ENCODE measurements around the gene ECSIT. TPM values are rescaled to one million over a fixed set of nuclear protein-coding genes. Genes with fewer than 3 reads are reported as not detected.
A peak's percentile ranks its signal among the peaks of the same experiment; 100 is the strongest.

ECSIT gene
- total RNA-seq, 1 experiment from 2014 or later = 56.4 TPM

DNA sequence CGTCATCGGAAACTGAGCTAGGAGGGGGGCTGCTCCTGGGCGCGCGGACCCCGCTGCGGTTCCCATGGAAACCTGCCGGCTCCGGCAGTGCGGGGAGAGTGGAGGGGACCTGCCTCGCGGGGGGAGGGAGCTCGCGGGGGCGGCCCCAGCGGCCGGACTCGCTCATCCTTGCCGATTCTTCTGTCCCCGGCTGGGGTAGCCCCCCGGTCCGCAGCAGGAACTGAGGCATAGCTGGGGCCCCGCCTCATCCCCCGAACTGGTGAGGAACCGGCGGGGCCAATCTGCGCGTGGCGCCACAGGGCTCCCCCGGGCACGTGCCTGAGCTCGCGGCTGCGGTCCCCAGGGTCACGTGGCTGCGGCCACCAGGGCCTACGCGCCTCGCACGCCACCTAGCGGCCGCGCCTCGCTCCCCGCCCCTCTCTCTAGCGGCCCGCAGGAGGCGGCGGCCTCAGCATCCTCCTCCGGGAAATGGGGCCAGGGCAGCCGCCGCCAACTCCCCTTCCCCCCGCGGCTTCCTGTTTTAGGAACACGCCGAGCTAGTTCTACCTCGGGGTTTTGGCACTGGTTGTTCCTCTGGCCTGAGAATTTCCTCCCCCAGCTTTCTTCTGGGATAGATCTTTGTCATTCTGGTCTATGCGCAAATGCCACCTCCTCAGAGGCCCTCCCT, 46.4 kb downstream of the ECSIT start (continued):
- TF ChIP-seq, protein P1, sequence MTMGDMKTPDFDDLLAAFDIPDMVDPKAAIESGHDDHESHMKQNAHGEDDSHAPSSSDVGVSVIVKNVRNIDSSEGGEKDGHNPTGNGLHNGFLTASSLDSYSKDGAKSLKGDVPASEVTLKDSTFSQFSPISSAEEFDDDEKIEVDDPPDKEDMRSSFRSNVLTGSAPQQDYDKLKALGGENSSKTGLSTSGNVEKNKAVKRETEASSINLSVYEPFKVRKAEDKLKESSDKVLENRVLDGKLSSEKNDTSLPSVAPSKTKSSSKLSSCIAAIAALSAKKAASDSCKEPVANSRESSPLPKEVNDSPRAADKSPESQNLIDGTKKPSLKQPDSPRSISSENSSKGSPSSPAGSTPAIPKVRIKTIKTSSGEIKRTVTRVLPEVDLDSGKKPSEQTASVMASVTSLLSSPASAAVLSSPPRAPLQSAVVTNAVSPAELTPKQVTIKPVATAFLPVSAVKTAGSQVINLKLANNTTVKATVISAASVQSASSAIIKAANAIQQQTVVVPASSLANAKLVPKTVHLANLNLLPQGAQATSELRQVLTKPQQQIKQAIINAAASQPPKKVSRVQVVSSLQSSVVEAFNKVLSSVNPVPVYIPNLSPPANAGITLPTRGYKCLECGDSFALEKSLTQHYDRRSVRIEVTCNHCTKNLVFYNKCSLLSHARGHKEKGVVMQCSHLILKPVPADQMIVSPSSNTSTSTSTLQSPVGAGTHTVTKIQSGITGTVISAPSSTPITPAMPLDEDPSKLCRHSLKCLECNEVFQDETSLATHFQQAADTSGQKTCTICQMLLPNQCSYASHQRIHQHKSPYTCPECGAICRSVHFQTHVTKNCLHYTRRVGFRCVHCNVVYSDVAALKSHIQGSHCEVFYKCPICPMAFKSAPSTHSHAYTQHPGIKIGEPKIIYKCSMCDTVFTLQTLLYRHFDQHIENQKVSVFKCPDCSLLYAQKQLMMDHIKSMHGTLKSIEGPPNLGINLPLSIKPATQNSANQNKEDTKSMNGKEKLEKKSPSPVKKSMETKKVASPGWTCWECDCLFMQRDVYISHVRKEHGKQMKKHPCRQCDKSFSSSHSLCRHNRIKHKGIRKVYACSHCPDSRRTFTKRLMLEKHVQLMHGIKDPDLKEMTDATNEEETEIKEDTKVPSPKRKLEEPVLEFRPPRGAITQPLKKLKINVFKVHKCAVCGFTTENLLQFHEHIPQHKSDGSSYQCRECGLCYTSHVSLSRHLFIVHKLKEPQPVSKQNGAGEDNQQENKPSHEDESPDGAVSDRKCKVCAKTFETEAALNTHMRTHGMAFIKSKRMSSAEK (CRISPR knock-in tag; IDR thresholded peaks at IDR 0.05; ENCODE audit: borderline replicate concordance) = no peak
- TF ChIP-seq ZNF396 (CRISPR knock-in tag; IDR thresholded peaks at IDR 0.05; ENCODE audit: borderline replicate concordance) (no peak), ZNF121 (CRISPR knock-in tag; IDR thresholded peaks at IDR 0.05) (peak; percentile 59), OVOL2 (CRISPR knock-in tag; IDR thresholded peaks at IDR 0.05; ENCODE audit: borderline replicate concordance) (no peak), FOXK1 (CRISPR knock-in tag; IDR thresholded peaks at IDR 0.05) (peak; percentile 86; the same call in 1 of the 2 replicates)
- TF ChIP-seq, protein P2, sequence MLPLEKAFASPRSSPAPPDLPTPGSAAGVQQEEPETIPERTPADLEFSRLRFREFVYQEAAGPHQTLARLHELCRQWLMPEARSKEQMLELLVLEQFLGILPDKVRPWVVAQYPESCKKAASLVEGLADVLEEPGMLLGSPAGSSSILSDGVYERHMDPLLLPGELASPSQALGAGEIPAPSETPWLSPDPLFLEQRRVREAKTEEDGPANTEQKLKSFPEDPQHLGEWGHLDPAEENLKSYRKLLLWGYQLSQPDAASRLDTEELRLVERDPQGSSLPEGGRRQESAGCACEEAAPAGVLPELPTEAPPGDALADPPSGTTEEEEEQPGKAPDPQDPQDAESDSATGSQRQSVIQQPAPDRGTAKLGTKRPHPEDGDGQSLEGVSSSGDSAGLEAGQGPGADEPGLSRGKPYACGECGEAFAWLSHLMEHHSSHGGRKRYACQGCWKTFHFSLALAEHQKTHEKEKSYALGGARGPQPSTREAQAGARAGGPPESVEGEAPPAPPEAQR (CRISPR knock-in tag; IDR thresholded peaks at IDR 0.05) = no peak

DNA sequence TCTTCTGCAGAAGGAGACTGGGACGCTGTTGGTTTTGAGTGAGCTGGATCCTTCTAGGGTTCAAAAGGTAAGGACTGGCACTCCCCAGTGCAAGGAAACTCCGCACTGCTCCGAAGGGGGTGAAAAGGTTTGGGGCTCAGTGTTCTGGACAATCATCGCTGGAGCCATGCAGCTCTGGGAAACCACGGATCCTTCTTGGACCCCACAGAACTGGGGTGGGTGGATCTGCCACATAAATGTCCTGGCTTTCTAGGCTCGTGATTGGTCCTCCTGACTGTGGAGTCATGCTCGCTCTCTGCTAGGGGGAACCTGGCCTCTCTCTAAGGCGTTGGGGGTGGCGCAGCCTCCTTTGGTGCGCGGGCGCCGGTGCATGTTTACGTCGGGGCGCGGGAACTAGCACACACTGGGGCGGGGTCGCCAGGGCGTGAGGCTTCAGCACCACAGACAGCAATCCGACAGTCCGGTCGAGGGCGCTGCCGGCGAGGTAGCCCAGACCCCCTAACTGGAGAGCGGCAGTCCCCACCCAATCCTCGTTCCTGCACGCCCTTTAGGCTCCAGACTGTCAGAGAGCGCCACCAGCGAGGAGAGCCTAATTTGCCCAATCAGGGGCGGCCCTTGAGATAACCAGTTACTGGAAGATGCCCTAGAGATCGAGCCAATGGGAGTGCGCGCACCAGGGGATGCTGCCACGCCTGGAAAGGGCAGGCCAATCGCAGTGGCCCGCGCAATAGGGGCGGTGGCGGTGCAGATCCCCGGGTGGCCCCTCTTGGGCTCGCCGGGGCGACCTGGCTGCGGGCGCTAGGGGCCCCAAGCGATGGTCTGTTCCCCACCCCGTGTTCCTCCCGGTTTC, 47.2 kb downstream of the ECSIT start:
- DNase-seq (ENCODE audit: low spot score) (peak; percentile 85), ATAC-seq (peak; percentile 61)
- Mint-ChIP-seq H3K4me1 (peaks cover 13% of the 10 kb centered on the region), H3K36me3 (no peaks in the 10 kb centered on the region), H3K4me3 (peak overlapping the region; percentile 62), H3K27ac (no peak overlapping the region), H3K9me3 (no peaks in the 10 kb centered on the region), H3K27me3 (ENCODE audit: low read depth) (peaks cover 55% of the 10 kb centered on the region)
- ChIA-PET CTCF (interaction anchor here (0.5 to 3.1 kb wide), 51 partner anchors 8 to 340 kb away, joined by 3 to 37 read pairs (median 5); partner anchors contain the start of genes ACP5, CCDC159, ECSIT and ELOF1), POLR2A (interaction anchor here (1.0 to 1.6 kb wide), 5 partner anchors 29 to 106 kb away, joined by 3 to 8 read pairs (median 4); partner anchors contain the start of gene RGL3)
- TF ChIP-seq KAT7 (CRISPR knock-in tag; IDR thresholded peaks at IDR 0.05; ENCODE audit: borderline replicate concordance) = no peak; the same call in 1 of the 2 replicates
- peak; percentile 50 for TF ChIP-seq TEAD1 (CRISPR knock-in tag; IDR thresholded peaks at IDR 0.05)
- TF ChIP-seq, protein P3, sequence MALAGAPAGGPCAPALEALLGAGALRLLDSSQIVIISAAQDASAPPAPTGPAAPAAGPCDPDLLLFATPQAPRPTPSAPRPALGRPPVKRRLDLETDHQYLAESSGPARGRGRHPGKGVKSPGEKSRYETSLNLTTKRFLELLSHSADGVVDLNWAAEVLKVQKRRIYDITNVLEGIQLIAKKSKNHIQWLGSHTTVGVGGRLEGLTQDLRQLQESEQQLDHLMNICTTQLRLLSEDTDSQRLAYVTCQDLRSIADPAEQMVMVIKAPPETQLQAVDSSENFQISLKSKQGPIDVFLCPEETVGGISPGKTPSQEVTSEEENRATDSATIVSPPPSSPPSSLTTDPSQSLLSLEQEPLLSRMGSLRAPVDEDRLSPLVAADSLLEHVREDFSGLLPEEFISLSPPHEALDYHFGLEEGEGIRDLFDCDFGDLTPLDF (CRISPR knock-in tag; IDR thresholded peaks at IDR 0.05) = no peak
- no peak for TF ChIP-seq ZNF219 (CRISPR knock-in tag; IDR thresholded peaks at IDR 0.05; ENCODE audit: borderline replicate concordance)
- TF ChIP-seq, protein P4, sequence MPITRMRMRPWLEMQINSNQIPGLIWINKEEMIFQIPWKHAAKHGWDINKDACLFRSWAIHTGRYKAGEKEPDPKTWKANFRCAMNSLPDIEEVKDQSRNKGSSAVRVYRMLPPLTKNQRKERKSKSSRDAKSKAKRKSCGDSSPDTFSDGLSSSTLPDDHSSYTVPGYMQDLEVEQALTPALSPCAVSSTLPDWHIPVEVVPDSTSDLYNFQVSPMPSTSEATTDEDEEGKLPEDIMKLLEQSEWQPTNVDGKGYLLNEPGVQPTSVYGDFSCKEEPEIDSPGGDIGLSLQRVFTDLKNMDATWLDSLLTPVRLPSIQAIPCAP (CRISPR knock-in tag; IDR thresholded peaks at IDR 0.05) = no peak
- peak; percentile 95 for TF ChIP-seq FOXK1 (CRISPR knock-in tag; IDR thresholded peaks at IDR 0.05)
- TF ChIP-seq ZBTB21 (CRISPR knock-in tag; IDR thresholded peaks at IDR 0.05; ENCODE audit: borderline replicate concordance) = no peak
- no peak for TF ChIP-seq EMX1 (CRISPR knock-in tag; IDR thresholded peaks at IDR 0.05)
- no peak; the same call in 1 of the 2 replicates for TF ChIP-seq CREM (CRISPR knock-in tag; IDR thresholded peaks at IDR 0.05)
- TF ChIP-seq SMAD4 (CRISPR knock-in tag; IDR thresholded peaks at IDR 0.05) = no peak; the same call in 1 of the 2 replicates
- TF ChIP-seq SMAD3 (CRISPR knock-in tag; IDR thresholded peaks at IDR 0.05; ENCODE audit: borderline replicate concordance) = no peak
- no peak for TF ChIP-seq ZNF263 (CRISPR knock-in tag; IDR thresholded peaks at IDR 0.05; ENCODE audit: low read depth)
- TF ChIP-seq MYBL2 (CRISPR knock-in tag; IDR thresholded peaks at IDR 0.05) = no peak
- TF ChIP-seq, protein P5, sequence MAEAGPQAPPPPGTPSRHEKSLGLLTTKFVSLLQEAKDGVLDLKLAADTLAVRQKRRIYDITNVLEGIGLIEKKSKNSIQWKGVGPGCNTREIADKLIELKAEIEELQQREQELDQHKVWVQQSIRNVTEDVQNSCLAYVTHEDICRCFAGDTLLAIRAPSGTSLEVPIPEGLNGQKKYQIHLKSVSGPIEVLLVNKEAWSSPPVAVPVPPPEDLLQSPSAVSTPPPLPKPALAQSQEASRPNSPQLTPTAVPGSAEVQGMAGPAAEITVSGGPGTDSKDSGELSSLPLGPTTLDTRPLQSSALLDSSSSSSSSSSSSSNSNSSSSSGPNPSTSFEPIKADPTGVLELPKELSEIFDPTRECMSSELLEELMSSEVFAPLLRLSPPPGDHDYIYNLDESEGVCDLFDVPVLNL (CRISPR knock-in tag; IDR thresholded peaks at IDR 0.05; ENCODE audit: borderline replicate concordance, low read depth) = no peak
- TF ChIP-seq, protein P2 (CRISPR knock-in tag; IDR thresholded peaks at IDR 0.05) = no peak
- no peak for TF ChIP-seq IRF2 (CRISPR knock-in tag; IDR thresholded peaks at IDR 0.05; ENCODE audit: borderline replicate concordance, low read depth)
- TF ChIP-seq OVOL2 (CRISPR knock-in tag; IDR thresholded peaks at IDR 0.05; ENCODE audit: borderline replicate concordance) = no peak
- TF ChIP-seq ZNF138 (CRISPR knock-in tag; conservative IDR thresholded peaks at IDR 0.05) = no peak
- 0 out of 2 replicates have a peak, but pooled peaks have one; percentile 35 for TF ChIP-seq NFATC4 (CRISPR knock-in tag; IDR thresholded peaks at IDR 0.05)
